ENCODE results near the gene TBC1D26.
"Not testable (repeated sequence)": the region's sequence is repeated elsewhere in the genome, so short reads cannot be mapped to it uniquely, and the experiment has no call there.

TBC1D26 gene

DNA sequence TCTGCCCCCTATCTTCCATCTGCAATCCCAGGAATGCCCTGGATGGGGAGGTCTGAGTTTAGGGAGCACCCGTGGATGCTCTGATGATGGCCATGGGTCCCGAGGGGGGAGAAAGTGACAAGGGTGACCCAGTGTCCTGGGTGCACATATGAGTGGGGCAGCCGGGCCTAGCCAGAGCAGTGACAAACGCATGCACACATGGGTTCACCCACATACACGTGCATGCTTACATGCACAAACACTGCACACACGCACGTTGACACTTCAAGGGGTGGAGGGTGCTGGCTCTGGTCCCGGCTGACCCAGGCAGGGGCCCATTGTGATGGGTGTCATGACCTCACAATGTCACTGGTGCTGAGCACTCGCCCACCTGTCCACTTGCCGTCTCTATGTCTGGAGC is at the start of gene TBC1D26:
Gene TBC1D26, plus strand, starts transcription at position 384 of the 400 bp plus-strand sequence. CDS start 3,066 bp downstream, outside the sequence.
- not testable (repeated sequence) for DNase-seq (ENCODE audit: low read depth, low spot score); H3K27me3 ChIP-seq (ENCODE audit: control insufficient read depth, insufficient read depth, low read length); H3K4me3 ChIP-seq (ENCODE audit: low read length); H3K4me1 ChIP-seq (ENCODE audit: control insufficient read depth, insufficient read depth, low read length); H3K9me3 ChIP-seq (ENCODE audit: control insufficient read depth, insufficient read depth, low read length); H3K27ac ChIP-seq (ENCODE audit: low read length); H3K36me3 ChIP-seq (ENCODE audit: control insufficient read depth, insufficient read depth, low read length)
- WGBS (ENCODE audit: insufficient coverage, insufficient read length), result no CpG with 5 or more reads among the region's 10 CpGs

- H3K4me1 ChIP-seq (ENCODE audit: control insufficient read depth, insufficient read depth, low read length); H3K36me3 ChIP-seq (ENCODE audit: control insufficient read depth, insufficient read depth, low read length); H3K4me3 ChIP-seq (ENCODE audit: low read length); H3K27me3 ChIP-seq (ENCODE audit: control insufficient read depth, insufficient read depth, low read length); DNase-seq (ENCODE audit: low read depth, low spot score); H3K27ac ChIP-seq (ENCODE audit: low read length); H3K9me3 ChIP-seq (ENCODE audit: control insufficient read depth, insufficient read depth, low read length): not testable (repeated sequence)
- no CpG with 5 or more reads among the region's 3 CpGs for WGBS (ENCODE audit: insufficient coverage, insufficient read length)
Measured at GRCh38 chr17:15683135-15683534, 48.9 kb upstream of the TBC1D26 start.

DNA sequence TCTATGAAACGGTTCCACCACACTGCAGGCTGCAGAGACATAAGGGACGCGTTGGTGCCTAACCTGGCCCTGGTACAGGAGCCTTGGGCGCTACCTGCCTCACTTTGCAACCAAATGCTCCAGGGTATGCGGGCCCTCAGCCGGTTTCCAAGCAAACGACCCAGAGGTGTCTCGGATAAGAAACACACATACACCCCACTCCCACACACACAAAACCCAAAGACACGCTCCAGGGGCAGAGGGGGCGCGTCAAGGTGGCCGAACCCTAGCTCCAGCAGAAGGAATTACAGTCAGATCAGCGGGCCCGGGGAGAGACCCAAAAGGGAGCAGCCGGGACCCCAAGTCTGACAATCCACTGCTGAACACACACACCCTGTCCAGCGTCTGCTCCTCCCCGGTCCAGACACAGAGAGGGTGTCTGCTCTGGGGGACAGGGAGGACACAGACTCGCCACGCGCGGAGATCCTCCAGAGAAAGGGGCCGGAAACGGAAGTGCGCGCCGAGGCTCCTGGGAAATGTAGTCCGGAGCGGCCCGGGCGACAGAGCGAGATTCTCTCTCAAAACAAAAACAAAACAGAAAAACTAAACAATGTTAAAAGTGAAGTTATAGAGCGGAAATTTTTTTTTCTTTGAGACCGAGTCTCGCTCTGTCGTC is 48.1 kb upstream of the TBC1D26 start, which contains the start of gene TRIM16:
Gene TRIM16, minus strand, starts transcription at position 488 of the 655 bp plus-strand sequence. CDS start 32,702 bp downstream, outside the sequence.
- peak within 1 kb of the TSS; percentile 51; the same call in 1 of the 2 replicates for H3K4me3 ChIP-seq (ENCODE audit: low read length)
- not testable (repeated sequence) for H3K4me1 ChIP-seq (ENCODE audit: control insufficient read depth, insufficient read depth, low read length); H3K9me3 ChIP-seq (ENCODE audit: control insufficient read depth, insufficient read depth, low read length); H3K36me3 ChIP-seq (ENCODE audit: control insufficient read depth, insufficient read depth, low read length); DNase-seq (ENCODE audit: low read depth, low spot score); H3K27ac ChIP-seq (ENCODE audit: low read length); H3K27me3 ChIP-seq (ENCODE audit: control insufficient read depth, insufficient read depth, low read length)
- no CpG with 5 or more reads among the region's 35 CpGs for WGBS (ENCODE audit: insufficient coverage, insufficient read length)

GRCh38 chr17:15687494-15687893 is 44.6 kb upstream of the TBC1D26 start:
- not testable (repeated sequence) for H3K27me3 ChIP-seq (ENCODE audit: control insufficient read depth, insufficient read depth, low read length); H3K4me3 ChIP-seq (ENCODE audit: low read length); H3K36me3 ChIP-seq (ENCODE audit: control insufficient read depth, insufficient read depth, low read length); H3K9me3 ChIP-seq (ENCODE audit: control insufficient read depth, insufficient read depth, low read length); H3K27ac ChIP-seq (ENCODE audit: low read length); H3K4me1 ChIP-seq (ENCODE audit: control insufficient read depth, insufficient read depth, low read length); DNase-seq (ENCODE audit: low read depth, low spot score)
- no CpG with 5 or more reads among the region's 1 CpG for WGBS (ENCODE audit: insufficient coverage, insufficient read length)

DNA sequence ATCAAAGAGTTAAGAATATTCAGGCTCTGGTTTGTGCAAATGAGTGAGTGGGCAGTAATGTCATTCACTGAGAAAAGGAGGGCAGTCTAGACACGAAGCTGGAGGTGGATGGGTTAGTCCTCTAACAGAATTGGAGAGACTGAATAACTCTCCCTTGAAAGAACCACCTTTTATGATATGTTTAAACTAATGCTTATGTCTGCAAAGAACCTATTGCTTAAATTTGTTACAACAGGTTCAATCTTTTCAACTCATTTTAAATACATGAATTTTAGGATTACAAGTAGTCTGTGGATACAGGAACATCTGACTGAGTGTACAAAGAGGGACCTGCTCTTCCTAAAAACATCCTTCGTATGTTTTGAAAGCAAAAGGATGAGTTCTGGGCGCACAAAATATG is 33.1 kb upstream of the TBC1D26 start:
- not testable (repeated sequence) for H3K27ac ChIP-seq (ENCODE audit: low read length); H3K27me3 ChIP-seq (ENCODE audit: control insufficient read depth, insufficient read depth, low read length); H3K4me1 ChIP-seq (ENCODE audit: control insufficient read depth, insufficient read depth, low read length); DNase-seq (ENCODE audit: low read depth, low spot score); H3K36me3 ChIP-seq (ENCODE audit: control insufficient read depth, insufficient read depth, low read length); H3K9me3 ChIP-seq (ENCODE audit: control insufficient read depth, insufficient read depth, low read length)
- H3K4me3 ChIP-seq (ENCODE audit: low read length), result peak overlapping the region; percentile 13; the same call in 1 of the 2 replicates
- WGBS (ENCODE audit: insufficient coverage, insufficient read length), result no CpG with 5 or more reads among the region's 3 CpGs

DNA sequence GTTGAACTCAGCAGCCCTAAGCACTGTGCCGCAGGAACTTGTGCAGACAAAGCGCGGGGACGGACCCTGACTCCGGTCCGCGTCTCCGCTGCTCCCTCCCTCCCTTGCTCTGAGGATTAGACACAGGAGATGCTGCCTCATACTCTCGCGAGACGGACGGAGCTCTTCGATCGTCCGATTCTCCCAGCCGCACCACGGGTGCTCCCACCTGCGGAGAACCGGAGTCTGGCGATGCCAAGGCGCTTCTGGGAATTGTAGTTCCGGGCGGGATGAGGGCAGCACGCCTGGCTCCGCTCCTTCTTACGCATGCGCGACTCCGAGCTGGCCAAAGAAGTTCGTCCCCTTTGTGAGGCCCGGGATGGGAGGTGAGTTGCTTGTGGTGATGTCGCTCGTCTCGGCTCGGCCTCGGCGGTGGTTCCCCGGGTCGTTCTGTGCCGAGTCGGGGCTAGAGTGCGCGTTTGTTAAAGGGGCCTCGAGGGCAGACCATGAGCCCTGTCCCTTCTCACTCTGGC is 32.6 kb upstream of the TBC1D26 start, which contains the start of gene ZNF286A:
Gene ZNF286A, plus strand, starts transcription at position 340 of the 512 bp plus-strand sequence. CDS start 578 bp downstream, outside the sequence.
- peak within 1 kb of the TSS; percentile 50; the same call in 1 of the 2 replicates for H3K4me3 ChIP-seq (ENCODE audit: low read length)
- H3K36me3 ChIP-seq (ENCODE audit: control insufficient read depth, insufficient read depth, low read length); H3K27me3 ChIP-seq (ENCODE audit: control insufficient read depth, insufficient read depth, low read length); H3K27ac ChIP-seq (ENCODE audit: low read length); H3K4me1 ChIP-seq (ENCODE audit: control insufficient read depth, insufficient read depth, low read length); H3K9me3 ChIP-seq (ENCODE audit: control insufficient read depth, insufficient read depth, low read length): not testable (repeated sequence)
- DNase-seq (ENCODE audit: low read depth, low spot score), result peak; percentile 99
- WGBS (ENCODE audit: insufficient coverage, insufficient read length), result no CpG with 5 or more reads among the region's 44 CpGs

DNA sequence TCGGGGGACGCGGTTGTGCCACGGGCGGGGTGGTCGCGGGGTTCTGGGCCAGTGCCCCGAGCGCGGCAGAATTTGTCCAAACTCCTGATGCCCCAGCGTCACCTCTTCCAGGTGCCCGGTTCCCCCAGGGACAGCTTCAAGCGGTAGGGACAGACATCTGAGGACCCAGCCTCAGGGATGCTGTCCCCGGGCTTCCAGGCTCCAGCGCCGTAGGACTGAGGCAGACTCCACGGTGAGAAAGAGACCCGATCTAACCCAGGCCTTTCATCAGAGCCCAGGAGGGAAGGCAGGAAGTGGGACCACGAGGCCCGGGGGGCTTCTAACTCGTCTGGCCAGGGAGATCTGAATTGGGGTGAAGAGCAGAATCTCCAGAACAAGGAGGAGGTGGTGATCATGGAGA is 32.1 kb upstream of the TBC1D26 start:
- not testable (repeated sequence) for H3K27me3 ChIP-seq (ENCODE audit: control insufficient read depth, insufficient read depth, low read length); H3K9me3 ChIP-seq (ENCODE audit: control insufficient read depth, insufficient read depth, low read length); H3K4me1 ChIP-seq (ENCODE audit: control insufficient read depth, insufficient read depth, low read length); H3K27ac ChIP-seq (ENCODE audit: low read length); DNase-seq (ENCODE audit: low read depth, low spot score); H3K36me3 ChIP-seq (ENCODE audit: control insufficient read depth, insufficient read depth, low read length)
- no CpG with 5 or more reads among the region's 21 CpGs for WGBS (ENCODE audit: insufficient coverage, insufficient read length)
- H3K4me3 ChIP-seq (ENCODE audit: low read length), result peak overlapping the region; percentile 50; the same call in 1 of the 2 replicates

DNA sequence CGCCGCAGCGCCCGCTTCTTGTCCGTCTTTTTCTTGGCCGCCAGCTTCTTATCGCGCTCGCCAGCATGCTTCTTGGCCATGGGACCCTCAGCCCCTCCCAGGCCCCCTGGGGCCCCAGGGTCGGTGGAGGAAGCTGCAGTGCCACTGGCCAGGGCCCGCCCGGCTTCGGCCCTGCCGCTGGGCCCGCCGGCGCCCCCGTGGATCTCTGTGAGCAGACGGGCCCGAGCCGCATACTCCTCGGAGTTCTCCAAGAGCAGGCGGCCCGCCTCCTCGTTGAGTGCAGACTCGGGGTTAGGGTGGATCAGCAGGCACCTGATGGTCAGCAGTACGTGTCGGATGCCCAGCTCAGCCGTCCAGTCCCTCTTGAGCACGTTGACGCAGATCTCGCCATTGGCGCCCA is 27.8 kb upstream of the TBC1D26 start:
- not testable (repeated sequence) for DNase-seq (ENCODE audit: low read depth, low spot score)

DNA sequence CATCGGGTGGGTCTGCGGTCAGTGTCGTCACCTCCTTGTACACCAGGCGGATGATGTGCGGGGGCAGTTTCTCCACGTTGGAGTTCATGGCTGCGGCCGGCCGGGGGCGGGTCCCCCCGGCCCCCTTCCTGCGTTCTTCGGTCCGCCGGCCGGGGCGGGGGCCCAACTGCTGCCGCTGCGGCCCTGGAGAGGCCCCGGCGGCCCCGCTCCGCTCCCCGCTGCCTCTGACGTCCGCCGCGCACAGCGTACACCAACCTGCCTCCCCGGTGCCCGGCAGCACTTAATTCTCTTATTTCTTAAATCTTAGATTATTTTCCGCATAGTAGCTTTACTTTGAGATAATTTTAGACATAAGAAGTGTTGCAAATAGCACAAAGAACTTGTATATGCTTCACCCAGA is 27.3 kb upstream of the TBC1D26 start:
- not testable (repeated sequence) for H3K27me3 ChIP-seq (ENCODE audit: control insufficient read depth, insufficient read depth, low read length); DNase-seq (ENCODE audit: low read depth, low spot score); H3K9me3 ChIP-seq (ENCODE audit: control insufficient read depth, insufficient read depth, low read length); H3K36me3 ChIP-seq (ENCODE audit: control insufficient read depth, insufficient read depth, low read length); H3K4me1 ChIP-seq (ENCODE audit: control insufficient read depth, insufficient read depth, low read length); H3K4me3 ChIP-seq (ENCODE audit: low read length); H3K27ac ChIP-seq (ENCODE audit: low read length)
- no CpG with 5 or more reads among the region's 32 CpGs for WGBS (ENCODE audit: insufficient coverage, insufficient read length)

More for the DNA sequence above, 27.8 kb upstream of the TBC1D26 start:
- H3K27ac ChIP-seq (ENCODE audit: low read length); H3K36me3 ChIP-seq (ENCODE audit: control insufficient read depth, insufficient read depth, low read length); H3K4me1 ChIP-seq (ENCODE audit: control insufficient read depth, insufficient read depth, low read length); H3K27me3 ChIP-seq (ENCODE audit: control insufficient read depth, insufficient read depth, low read length); H3K4me3 ChIP-seq (ENCODE audit: low read length); H3K9me3 ChIP-seq (ENCODE audit: control insufficient read depth, insufficient read depth, low read length): not testable (repeated sequence)
- WGBS (ENCODE audit: insufficient coverage, insufficient read length), result no CpG with 5 or more reads among the region's 33 CpGs

- DNase-seq (ENCODE audit: low read depth, low spot score); H3K4me1 ChIP-seq (ENCODE audit: control insufficient read depth, insufficient read depth, low read length); H3K36me3 ChIP-seq (ENCODE audit: control insufficient read depth, insufficient read depth, low read length); H3K9me3 ChIP-seq (ENCODE audit: control insufficient read depth, insufficient read depth, low read length); H3K27me3 ChIP-seq (ENCODE audit: control insufficient read depth, insufficient read depth, low read length); H3K27ac ChIP-seq (ENCODE audit: low read length); H3K4me3 ChIP-seq (ENCODE audit: low read length): not testable (repeated sequence)
- no CpG with 5 or more reads among the region's 3 CpGs for WGBS (ENCODE audit: insufficient coverage, insufficient read length)
Measured at GRCh38 chr17:15708879-15709278, 23.2 kb upstream of the TBC1D26 start.
